NB4 (cell line): ENCODE data around the gene GDPD5.

Source experiments
- CTCF ChIP-seq: IDR thresholded peaks from one replicate; pipeline ENCODE4 v1.5.1; 2012; ENCODE audit warnings: low read depth, low read length
- MAX ChIP-seq: IDR thresholded peaks from 2 replicates; pipeline ENCODE4 v1.6.1; 2011; ENCODE audit warnings: low read depth, low read length
- MYC ChIP-seq: IDR thresholded peaks from 2 replicates; pipeline ENCODE4 v1.6.1; 2011; ENCODE audit warnings: low read depth, low read length
- POLR2A ChIP-seq: IDR thresholded peaks from 2 replicates; pipeline ENCODE4 v1.6.1; 2011; ENCODE audit warnings: mild to moderate bottlenecking; ENCODE audit not compliant: insufficient read length; ENCODE audit errors: extremely low read depth

- TF ChIP-seq CTCF (no peak), POLR2A (no peak), MYC (no peak), MAX (no peak)
Measured at GRCh38 chr11:75568616-75569219, 43.0 kb upstream of the GDPD5 start.
